Right kidney (tissue), 9 donors: Measurements from ENCODE around the gene MAP3K12.
A peak's percentile ranks its signal among the peaks of the same experiment; 100 is the strongest.
"Not testable (repeated sequence)": the region's sequence is repeated elsewhere in the genome, so short reads cannot be mapped to it uniquely, and the experiment has no call there.

Source experiments
- DNase-seq: peaks from one replicate; pipeline ENCODE4 v3.0.0-alpha.2; 2016
- long read RNA-seq, 8 donors: transcript quantifications; one replicate each; lab custom pipeline, GENCODE V29; 2026

MAP3K12 gene
- long read RNA-seq, donor 1, partial matches to known transcripts: 0 of 2 reads
- long read RNA-seq, donor 1, other reads (novel, unspliced or antisense): 0 of 2 reads
- long read RNA-seq, donor 2: 0 reads
- long read RNA-seq, donor 3, partial matches to known transcripts: 0 of 2 reads
- long read RNA-seq, donor 3, other reads (novel, unspliced or antisense): 0 of 2 reads
- long read RNA-seq, donor 4, full-length matches to known transcripts: 4 of 22 reads
- long read RNA-seq, donor 4, partial matches to known transcripts: 12 of 22 reads
- long read RNA-seq, donor 4, other reads (novel, unspliced or antisense): 6 of 22 reads
- long read RNA-seq, donor 5, full-length matches to known transcripts: 1 of 1 reads
- long read RNA-seq, donor 5, partial matches to known transcripts: 0 of 1 reads
- long read RNA-seq, donor 5, other reads (novel, unspliced or antisense): 0 of 1 reads
- long read RNA-seq, donor 6, partial matches to known transcripts: 0 of 2 reads
- long read RNA-seq, donor 6, other reads (novel, unspliced or antisense): 0 of 2 reads
- long read RNA-seq, donor 7, partial matches to known transcripts: 5 of 24 reads
- long read RNA-seq, donor 7, other reads (novel, unspliced or antisense): 14 of 24 reads
- long read RNA-seq, donor 8, partial matches to known transcripts: 0 of 4 reads
- long read RNA-seq, donor 8, other reads (novel, unspliced or antisense): 0 of 4 reads

- DNase-seq: peak; percentile 76
Observed at GRCh38 chr12:53499266-53500141, at the start of gene MAP3K12. TSS of gene MAP3K12 (minus strand) at chr12:53499458. CDS start at chr12:53487391, 12,067 bp downstream.

GRCh38 chr12:53548354-53548753 is 49.1 kb upstream of the MAP3K12 start:
- DNase-seq: not testable (repeated sequence)

GRCh38 chr12:53543539-53543938 is 44.3 kb upstream of the MAP3K12 start:
- DNase-seq: peak; percentile 39

- no peak for DNase-seq
Observed at GRCh38 chr12:53539526-53539925, 40.3 kb upstream of the MAP3K12 start.

GRCh38 chr12:53538209-53538689 is 39.0 kb upstream of the MAP3K12 start:
- no peak for DNase-seq

GRCh38 chr12:53536962-53537361 is 37.7 kb upstream of the MAP3K12 start:
- DNase-seq: no peak

GRCh38 chr12:53533471-53533870 is 34.2 kb upstream of the MAP3K12 start:
- DNase-seq: no peak

- DNase-seq: no peak
Observed at GRCh38 chr12:53532524-53533445, 33.5 kb upstream of the MAP3K12 start.

GRCh38 chr12:53532021-53532420 is 32.8 kb upstream of the MAP3K12 start:
- no peak for DNase-seq

- DNase-seq: no peak
Observed at GRCh38 chr12:53530920-53531319, 31.7 kb upstream of the MAP3K12 start.

GRCh38 chr12:53530061-53530460 is 30.8 kb upstream of the MAP3K12 start:
- no peak for DNase-seq

- DNase-seq: no peak
Observed at GRCh38 chr12:53524476-53524875, 25.2 kb upstream of the MAP3K12 start.

GRCh38 chr12:53523131-53523530 is 23.9 kb upstream of the MAP3K12 start:
- no peak for DNase-seq

GRCh38 chr12:53518381-53518780 is 19.1 kb upstream of the MAP3K12 start:
- DNase-seq: no peak

- no peak for DNase-seq
Observed at GRCh38 chr12:53516758-53517455, 17.6 kb upstream of the MAP3K12 start.

GRCh38 chr12:53515291-53515680 is 16.0 kb upstream of the MAP3K12 start:
- no peak for DNase-seq

- DNase-seq: no peak
Observed at GRCh38 chr12:53514628-53515290, 15.5 kb upstream of the MAP3K12 start.

GRCh38 chr12:53513712-53514410 is 14.6 kb upstream of the MAP3K12 start:
- DNase-seq: no peak

GRCh38 chr12:53510181-53510812 is 11.0 kb upstream of the MAP3K12 start:
- no peak for DNase-seq
